HUES48 (cell line): Measurements from ENCODE around the gene NCK2.

ENCODE experiments used
- H3K27ac ChIP-seq: one replicate; pipeline ENCODE4 v1.7.0; 2013; ENCODE audit warnings: low read depth, low read length, inconsistent platforms
- H3K27me3 ChIP-seq: 2 replicates; pipeline ENCODE4 v1.6.1; 2013; ENCODE audit warnings: mild to moderate bottlenecking, low read length; ENCODE audit not compliant: control insufficient read depth, insufficient read depth
- H3K36me3 ChIP-seq: 2 replicates; pipeline ENCODE4 v1.6.1; 2013; ENCODE audit warnings: low read length; ENCODE audit not compliant: control insufficient read depth, insufficient read depth
- H3K4me1 ChIP-seq: 2 replicates; pipeline ENCODE4 v1.6.1; 2013; ENCODE audit warnings: mild to moderate bottlenecking, low read length; ENCODE audit not compliant: control insufficient read depth, insufficient read depth
- H3K4me3 ChIP-seq: 2 replicates; pipeline ENCODE4 v1.5.1; 2013; ENCODE audit warnings: mild to moderate bottlenecking, low read depth, low read length
- H3K9ac ChIP-seq: 2 replicates; pipeline ENCODE4 v1.6.1; 2013; ENCODE audit warnings: mild to moderate bottlenecking, low read depth, low read length, moderate library complexity
- H3K9me3 ChIP-seq: 2 replicates; pipeline ENCODE4 v1.6.1; 2013; ENCODE audit warnings: low read length; ENCODE audit not compliant: control insufficient read depth, insufficient read depth

The NCK2 gene

GRCh38 chr2:105873721-105874120, 129.0 kb downstream of the NCK2 start:
- H3K9ac ChIP-seq, result no peak overlapping the region
- H3K4me1 ChIP-seq, result peaks cover 8% of the 10 kb centered on the region

GRCh38 chr2:105874466-105874865, 129.8 kb downstream of the NCK2 start:
- Histone ChIP-seq H3K4me1 (peaks cover 8% of the 10 kb centered on the region), H3K9ac (no peak overlapping the region)

More at GRCh38 chr2:105873721-105874120, 129.0 kb downstream of the NCK2 start:
- no peaks in the 10 kb centered on the region for H3K27me3 ChIP-seq
- no peaks in the 10 kb centered on the region for H3K9me3 ChIP-seq
- no peak overlapping the region for H3K4me3 ChIP-seq
- peak overlapping the region; percentile 63 for H3K27ac ChIP-seq
- no peaks in the 10 kb centered on the region for H3K36me3 ChIP-seq

GRCh38 chr2:105875241-105875640, 130.5 kb downstream of the NCK2 start:
- Histone ChIP-seq H3K36me3 (no peaks in the 10 kb centered on the region), H3K27me3 (no peaks in the 10 kb centered on the region), H3K27ac (no peak overlapping the region), H3K4me1 (peaks cover 8% of the 10 kb centered on the region), H3K4me3 (no peak overlapping the region), H3K9ac (no peak overlapping the region), H3K9me3 (no peaks in the 10 kb centered on the region)

More at GRCh38 chr2:105874466-105874865, 129.8 kb downstream of the NCK2 start:
- no peak overlapping the region for H3K27ac ChIP-seq
- no peaks in the 10 kb centered on the region for H3K27me3 ChIP-seq
- H3K4me3 ChIP-seq, result no peak overlapping the region
- H3K36me3 ChIP-seq, result no peaks in the 10 kb centered on the region
- no peaks in the 10 kb centered on the region for H3K9me3 ChIP-seq

GRCh38 chr2:105876191-105876590, 131.5 kb downstream of the NCK2 start:
- H3K36me3 ChIP-seq, result no peaks in the 10 kb centered on the region
- no peaks in the 10 kb centered on the region for H3K9me3 ChIP-seq
- H3K4me1 ChIP-seq, result peaks cover 8% of the 10 kb centered on the region
- H3K4me3 ChIP-seq, result no peak overlapping the region
- no peak overlapping the region for H3K9ac ChIP-seq
- H3K27me3 ChIP-seq, result no peaks in the 10 kb centered on the region
- no peak overlapping the region for H3K27ac ChIP-seq

GRCh38 chr2:105877945-105878344, 133.2 kb downstream of the NCK2 start:
- Histone ChIP-seq H3K9me3 (no peaks in the 10 kb centered on the region), H3K27ac (no peak overlapping the region), H3K9ac (no peak overlapping the region), H3K36me3 (peaks cover 7% of the 10 kb centered on the region), H3K4me3 (no peak overlapping the region), H3K27me3 (no peaks in the 10 kb centered on the region), H3K4me1 (peaks cover 8% of the 10 kb centered on the region)

- H3K27ac ChIP-seq, result no peak overlapping the region
- H3K4me1 ChIP-seq, result no peaks in the 10 kb centered on the region
- H3K9ac ChIP-seq, result no peak overlapping the region
- H3K27me3 ChIP-seq, result no peaks in the 10 kb centered on the region
- no peak overlapping the region for H3K4me3 ChIP-seq
- no peaks in the 10 kb centered on the region for H3K9me3 ChIP-seq
- peaks cover 7% of the 10 kb centered on the region for H3K36me3 ChIP-seq
Observed at GRCh38 chr2:105879106-105879802, 134.5 kb downstream of the NCK2 start.

- H3K9ac ChIP-seq, result no peak overlapping the region
- H3K9me3 ChIP-seq, result no peaks in the 10 kb centered on the region
- H3K27me3 ChIP-seq, result no peaks in the 10 kb centered on the region
- no peak overlapping the region for H3K4me3 ChIP-seq
- H3K27ac ChIP-seq, result no peak overlapping the region
- H3K36me3 ChIP-seq, result peaks cover 7% of the 10 kb centered on the region
- H3K4me1 ChIP-seq, result no peaks in the 10 kb centered on the region
Observed at GRCh38 chr2:105879803-105880300, 135.1 kb downstream of the NCK2 start.

- no peaks in the 10 kb centered on the region for H3K27me3 ChIP-seq
- no peaks in the 10 kb centered on the region for H3K4me1 ChIP-seq
- no peak overlapping the region for H3K9ac ChIP-seq
- H3K36me3 ChIP-seq, result peaks cover 7% of the 10 kb centered on the region
- no peaks in the 10 kb centered on the region for H3K9me3 ChIP-seq
- H3K27ac ChIP-seq, result no peak overlapping the region
- no peak overlapping the region for H3K4me3 ChIP-seq
Observed at GRCh38 chr2:105880637-105881036, 135.9 kb downstream of the NCK2 start.

- Histone ChIP-seq H3K9me3 (no peaks in the 10 kb centered on the region), H3K36me3 (peaks cover 7% of the 10 kb centered on the region), H3K4me3 (no peak overlapping the region), H3K27me3 (no peaks in the 10 kb centered on the region), H3K9ac (no peak overlapping the region), H3K4me1 (no peaks in the 10 kb centered on the region), H3K27ac (no peak overlapping the region)
Observed at GRCh38 chr2:105881286-105882136, 136.8 kb downstream of the NCK2 start.

- Histone ChIP-seq H3K27me3 (no peaks in the 10 kb centered on the region), H3K27ac (no peak overlapping the region), H3K36me3 (peaks cover 7% of the 10 kb centered on the region), H3K9ac (no peak overlapping the region), H3K4me1 (no peaks in the 10 kb centered on the region), H3K9me3 (no peaks in the 10 kb centered on the region), H3K4me3 (no peak overlapping the region)
Observed at GRCh38 chr2:105882341-105882740, 137.6 kb downstream of the NCK2 start.

GRCh38 chr2:105882920-105883435, 138.3 kb downstream of the NCK2 start:
- Histone ChIP-seq H3K36me3 (peaks cover 7% of the 10 kb centered on the region), H3K4me3 (no peak overlapping the region), H3K27ac (no peak overlapping the region), H3K27me3 (no peaks in the 10 kb centered on the region), H3K9ac (no peak overlapping the region), H3K9me3 (no peaks in the 10 kb centered on the region), H3K4me1 (no peaks in the 10 kb centered on the region)
